Body of pancreas (tissue), 4 donors: ENCODE results near the gene VWC2L.

Experiments used
- CTCF ChIP-seq, 7 experiments: fragments of 450-650 bp in 4 of 7; fragments of 200-600 bp in 3 of 7; sonication (generic) in 3 of 7; IDR thresholded peaks; one replicate each; pipeline ENCODE4 v1.5.1; 2016 to 2019; ENCODE audit warnings: antibody characterized with exemption in 7 of 7
- POLR2A ChIP-seq, 3 donors: fragments of 450-650 bp; IDR thresholded peaks; one replicate each; pipeline ENCODE4 v1.6.1; 2016; ENCODE audit warnings: antibody characterized with exemption in 3 of 3, mild to moderate bottlenecking in 2 of 3

- TF ChIP-seq CTCF (IDR thresholded peaks at IDR 0.05): no peak
- TF ChIP-seq POLR2A (IDR thresholded peaks at IDR 0.05): no peak
Measured at GRCh38 chr2:214389334-214389733, 21.5 kb upstream of the VWC2L start.
